ACHN (cell line): ENCODE measurements around the gene CACTIN.

Experiments
- DNase-seq: peaks from one replicate; pipeline ENCODE4 v3.0.0-alpha.2; 2015
- in situ Hi-C: cut with HindIII; loops from 2 replicates; pipeline ENCODE4 v1.10.0; 2017; ENCODE audit warnings: low sequenced_read_pairs, low pct_ligation_motif_present, low pct_unique_long_range_greater_than_20kb

The CACTIN gene

DNA sequence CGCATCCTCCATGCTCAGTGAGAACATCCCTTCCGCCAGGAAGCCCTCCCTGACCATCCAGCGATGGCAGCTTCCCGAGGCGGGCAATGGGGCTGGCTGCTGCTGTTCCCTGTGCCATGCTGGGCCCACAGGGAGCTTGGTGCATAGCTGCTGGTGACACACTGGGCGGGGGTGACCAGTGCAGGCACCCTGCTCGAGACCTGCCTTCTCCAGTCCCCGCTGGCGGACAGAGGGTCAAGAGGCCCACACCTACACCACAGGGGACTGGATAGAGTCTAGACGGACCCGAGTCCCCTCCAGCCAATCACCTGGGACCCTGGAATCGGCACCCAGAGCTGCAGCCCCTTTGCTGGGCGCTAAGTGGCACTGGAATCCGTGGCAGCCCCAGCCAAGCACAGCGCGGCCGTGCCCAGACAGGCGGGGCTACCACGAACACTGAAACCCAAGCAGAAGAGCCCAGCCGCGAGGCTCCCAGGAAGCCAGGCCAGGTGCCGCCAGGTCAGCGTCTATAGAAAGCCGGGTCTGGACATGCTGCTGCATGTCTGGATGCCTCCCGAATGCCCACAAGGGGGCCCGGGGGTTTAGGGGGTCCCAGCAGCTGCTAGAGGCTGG, 11.0 kb downstream of the CACTIN start:
- in situ Hi-C loops = no loop called here
- DNase-seq = no peak

DNA sequence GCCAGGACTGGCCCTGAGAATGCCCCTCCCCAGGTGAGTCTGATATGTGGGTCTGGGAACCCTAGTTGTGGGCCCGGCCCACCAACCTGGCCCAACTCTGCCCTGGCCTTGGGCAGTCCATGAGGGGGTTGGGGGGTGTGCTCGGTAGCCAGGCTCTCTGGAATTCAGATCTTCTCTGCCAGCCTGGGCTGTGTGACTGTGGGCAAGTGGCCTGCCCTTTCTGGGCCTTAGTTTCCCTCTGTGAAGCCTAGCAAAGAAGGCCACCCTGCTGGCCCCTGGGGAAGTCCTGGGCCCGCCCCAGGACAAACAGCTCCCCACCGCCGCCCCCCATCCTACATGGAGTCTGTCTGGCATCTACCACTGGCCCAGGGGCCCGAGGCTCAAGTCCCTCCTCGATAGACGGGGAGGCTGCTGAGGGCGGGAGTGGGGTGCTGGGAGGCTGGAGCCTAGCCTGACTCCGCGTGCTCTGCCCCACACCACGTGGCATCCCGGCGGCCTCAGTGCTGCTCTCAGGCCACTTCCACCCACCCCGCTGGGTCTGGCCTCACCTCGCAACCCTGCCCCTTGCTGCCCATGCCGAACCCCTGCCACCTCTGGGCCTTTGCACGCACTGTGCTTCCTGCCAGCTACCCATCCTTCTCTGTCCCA, 11.6 kb downstream of the CACTIN start:
- DNase-seq = no peak
- in situ Hi-C loops = no loop called here

DNA sequence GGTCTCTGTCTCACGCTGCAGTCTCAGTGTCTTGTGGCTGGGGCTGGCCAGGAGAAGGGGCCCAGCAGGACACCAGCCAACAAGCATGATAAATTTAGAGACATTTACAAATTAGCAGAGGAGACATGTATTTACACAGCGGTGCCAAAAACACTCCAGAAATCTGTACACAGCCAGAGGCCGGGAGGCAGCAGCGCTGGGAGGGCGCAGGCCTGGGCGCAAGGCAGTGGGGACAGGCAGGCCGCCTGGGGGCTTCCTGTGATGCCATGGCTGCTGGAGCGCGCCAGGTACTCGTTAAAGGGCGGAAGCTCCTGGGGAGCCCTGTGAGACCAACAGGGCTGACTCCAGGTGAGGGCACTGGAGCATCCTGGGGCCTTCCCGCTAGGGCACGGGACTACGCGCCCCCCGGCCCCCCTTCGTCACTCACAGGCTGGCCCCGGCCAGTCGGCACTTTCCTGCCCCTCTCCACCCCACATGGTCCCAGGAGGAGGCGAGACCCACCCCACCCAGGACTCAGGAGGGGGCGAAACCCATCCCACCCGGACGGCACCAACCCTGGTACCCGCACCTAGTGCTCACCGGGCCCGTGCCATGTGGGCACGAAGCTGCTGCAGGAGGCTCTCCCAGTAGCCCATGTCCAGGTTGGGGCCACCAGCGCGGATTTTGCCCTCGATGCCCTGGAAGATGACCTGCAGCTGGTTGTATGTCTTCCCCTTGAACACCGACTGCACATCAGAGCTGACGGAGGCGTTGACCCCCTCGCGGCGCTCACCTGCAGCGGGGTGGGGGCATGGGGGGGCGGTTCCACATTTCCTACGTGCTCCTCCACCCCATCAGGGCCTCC, 12.6 kb downstream of the CACTIN start:
- in situ Hi-C loops = no loop called here
- no peak for DNase-seq

DNA sequence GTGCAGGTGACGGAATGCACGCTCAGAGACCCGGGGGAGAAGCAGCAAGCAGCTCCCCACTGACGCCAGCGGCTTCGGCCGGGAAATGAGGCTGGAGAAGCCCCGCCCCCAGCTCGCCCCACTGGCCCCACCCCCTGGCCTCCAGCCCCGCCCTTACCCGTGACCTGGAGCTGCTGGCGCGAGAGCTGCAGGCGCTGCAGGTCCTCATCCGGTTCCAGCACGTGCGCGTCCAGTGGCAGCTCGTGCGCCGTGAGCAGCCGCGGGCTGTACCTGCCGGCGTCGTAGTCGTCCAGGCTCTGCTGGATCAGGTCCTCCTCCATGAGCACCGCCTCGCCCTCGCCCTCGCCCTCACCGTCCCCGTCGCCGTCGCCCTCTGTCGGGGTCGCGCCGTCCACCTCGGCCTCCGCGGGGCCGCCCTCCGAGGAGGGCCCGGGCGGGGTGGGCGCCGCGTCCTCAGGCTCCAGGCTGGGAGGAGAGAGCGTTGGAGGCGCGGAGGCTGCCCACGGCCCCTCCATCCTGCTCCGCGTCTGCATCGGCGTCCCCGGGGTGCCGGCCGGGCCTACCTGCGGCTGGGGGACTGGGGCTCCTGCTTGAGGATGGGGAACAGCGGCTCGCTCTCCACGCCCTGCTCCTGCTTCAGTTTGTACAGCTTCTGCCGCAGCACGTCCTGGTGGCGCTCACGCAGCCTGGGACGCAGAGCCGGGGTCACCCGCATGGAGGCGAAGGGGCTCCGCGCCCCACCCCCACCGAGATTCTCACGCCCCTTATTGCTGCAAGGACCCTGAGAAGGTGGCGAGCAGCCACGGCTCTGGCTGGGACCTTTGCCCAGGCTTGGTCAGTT, 13.5 kb downstream of the CACTIN start:
- in situ Hi-C loops = no loop called here
- DNase-seq = no peak

DNA sequence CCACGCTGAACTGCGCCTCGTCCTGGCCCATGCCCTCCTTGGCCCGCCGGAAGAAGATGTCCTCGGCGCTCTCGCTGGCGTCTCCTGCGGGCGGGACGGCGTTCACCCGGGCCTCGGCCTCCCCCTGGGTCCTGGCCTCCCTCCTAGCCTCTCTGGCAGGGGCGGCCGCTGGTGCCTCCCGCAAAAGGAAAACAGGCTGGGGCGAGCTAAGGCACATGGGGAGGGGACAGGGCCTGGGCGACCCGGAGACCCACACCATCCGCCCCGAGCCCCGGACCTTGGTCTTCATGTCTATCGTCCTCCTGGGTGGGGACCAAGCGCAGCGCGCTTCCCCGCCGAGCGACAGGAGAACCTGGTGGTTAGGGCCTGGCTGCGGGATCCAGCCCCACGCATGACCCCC, 14.3 kb downstream of the CACTIN start:
- DNase-seq = no peak
- in situ Hi-C loops = no loop called here

DNA sequence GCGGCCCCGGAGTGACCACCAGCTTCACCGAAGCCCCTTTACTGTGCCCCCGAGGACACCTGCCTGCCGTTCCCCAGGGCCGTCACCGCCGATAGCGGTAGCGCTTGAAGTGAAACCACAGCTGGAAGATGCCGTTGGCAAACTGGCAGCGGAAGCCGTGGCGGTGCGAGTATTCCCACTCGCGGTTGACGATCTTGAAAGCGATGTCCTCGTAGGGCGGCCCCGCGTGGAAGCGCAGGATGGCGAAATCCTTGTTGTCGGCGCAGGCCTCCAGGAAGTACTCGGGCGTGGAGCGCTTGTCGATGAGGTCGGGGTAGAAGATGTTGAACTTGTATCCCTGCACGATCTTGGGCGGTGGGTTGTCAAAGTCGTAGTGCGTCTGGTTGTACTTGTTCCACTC, 14.7 kb downstream of the CACTIN start:
- in situ Hi-C loops = no loop called here
- DNase-seq = no peak

DNA sequence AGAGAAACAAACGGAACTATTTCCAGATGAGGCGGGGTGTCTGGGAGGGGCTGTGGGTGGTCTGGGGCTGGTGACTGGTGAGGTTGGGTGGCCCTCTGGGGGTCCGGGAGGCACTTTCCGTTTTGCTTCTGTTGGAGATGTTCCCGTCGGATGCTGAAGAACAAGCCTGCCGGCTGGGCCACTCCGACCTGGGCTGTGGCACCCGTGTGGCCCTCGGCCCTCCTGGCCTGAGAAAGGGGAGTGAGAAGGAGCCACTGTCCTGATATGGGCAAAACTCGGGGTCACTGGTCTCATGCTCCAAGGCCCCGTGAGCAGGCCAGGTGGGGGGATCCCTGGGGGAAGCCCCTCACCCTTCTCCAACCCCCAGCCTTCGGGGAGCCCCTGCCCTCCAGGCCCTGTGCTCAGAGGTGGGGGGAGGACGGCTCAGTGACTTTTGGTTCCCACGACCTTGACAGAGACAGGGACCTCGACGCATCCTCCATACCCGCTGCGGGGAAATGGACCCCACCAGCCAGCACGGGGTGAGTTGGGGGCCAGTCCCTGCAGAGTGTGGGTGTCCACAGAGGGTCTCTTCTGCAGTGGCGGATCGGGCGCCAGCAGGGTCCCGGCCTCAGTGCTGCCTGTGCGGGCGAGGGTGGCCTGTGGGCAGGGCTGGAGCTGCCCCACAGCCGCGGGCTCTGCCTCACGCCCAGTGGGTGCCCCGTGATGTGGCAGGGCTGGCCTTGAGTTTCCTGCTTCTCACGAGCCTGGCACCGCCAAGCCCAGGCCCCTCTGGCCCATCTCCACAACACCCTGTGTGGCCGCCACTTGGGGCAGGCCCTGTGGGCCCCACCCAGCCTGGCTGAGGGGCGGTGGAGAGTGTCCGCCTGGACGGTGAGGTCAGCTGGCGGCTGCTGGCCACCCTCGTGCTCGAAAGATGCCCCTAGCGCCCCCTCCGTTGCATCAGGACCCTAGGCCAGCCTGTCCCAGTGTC, 15.6 kb downstream of the CACTIN start:
- DNase-seq = no peak
- in situ Hi-C loops = no loop called here

DNA sequence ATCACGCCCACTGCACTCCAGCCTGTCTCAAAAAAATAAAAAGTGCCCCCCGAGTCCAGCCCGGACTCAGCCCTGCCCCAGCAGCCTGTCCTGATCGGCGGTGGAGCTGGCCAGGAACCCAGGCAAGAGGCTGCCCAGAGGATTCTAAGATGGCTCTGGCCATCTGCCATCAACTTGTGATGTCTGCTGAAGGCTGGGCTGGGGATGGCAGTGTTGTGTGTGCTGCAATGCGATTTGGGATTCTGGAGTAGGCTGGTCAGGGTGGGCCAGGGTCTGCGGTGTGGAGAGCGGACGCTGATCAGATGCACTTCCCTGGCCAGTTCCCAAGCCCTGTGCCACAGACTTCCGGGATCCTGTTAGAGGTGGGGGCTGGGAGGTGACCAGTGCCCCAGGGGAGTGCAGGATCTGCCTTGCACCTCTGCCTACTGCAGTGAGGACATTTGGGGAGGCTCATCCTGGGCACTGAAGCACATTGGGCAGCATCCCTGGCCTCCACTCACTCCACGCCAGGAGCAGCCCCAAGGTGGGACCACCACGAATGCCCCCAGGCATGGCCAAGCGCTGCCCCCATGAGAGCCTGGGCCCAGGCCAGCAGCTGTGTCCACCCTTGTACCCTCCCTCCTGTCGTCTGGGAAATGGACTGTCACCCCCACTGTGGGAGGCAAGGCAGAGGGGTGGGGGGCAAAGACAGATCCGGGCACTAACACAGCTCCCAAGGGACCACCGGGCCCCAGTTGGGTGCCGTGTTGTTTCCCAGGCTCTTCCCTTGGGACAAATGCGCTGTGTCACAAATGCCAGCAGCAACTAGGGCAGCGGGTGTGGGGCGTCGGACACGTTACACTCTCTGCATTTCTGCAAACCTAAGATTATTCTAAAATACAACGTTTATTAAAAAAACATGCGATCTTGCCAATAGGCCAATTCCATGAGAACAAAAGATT, 16.5 kb downstream of the CACTIN start:
- no peak for DNase-seq
- in situ Hi-C loops = no loop called here

DNA sequence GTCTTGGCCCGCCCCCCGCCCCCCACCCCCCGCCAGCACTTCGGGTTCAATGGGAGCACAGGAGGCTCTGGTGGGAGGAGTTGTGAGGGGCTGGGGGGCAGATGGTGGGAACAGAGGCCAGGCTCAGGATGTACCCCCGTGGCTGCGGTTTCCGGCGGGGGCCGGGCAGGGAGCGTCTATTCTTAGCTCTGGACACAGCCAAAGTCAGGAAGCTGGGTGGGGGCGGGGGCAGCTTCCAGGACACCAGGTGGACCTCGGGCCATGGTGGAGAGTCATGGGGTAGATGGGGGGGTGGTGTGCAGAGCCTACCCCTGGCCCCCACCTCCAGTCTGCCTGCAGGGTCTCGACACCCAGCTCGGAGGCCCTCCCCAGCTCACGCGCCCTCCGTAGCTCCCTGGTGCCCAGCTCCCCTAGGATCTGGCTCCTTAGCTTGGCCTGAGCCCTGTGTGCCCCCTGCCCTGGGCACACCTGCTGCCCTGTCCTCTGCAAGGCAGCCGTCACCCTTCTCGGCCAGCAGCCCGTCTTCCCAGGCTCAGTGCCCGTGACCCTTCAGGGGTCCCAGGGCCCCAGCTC, 17.8 kb downstream of the CACTIN start:
- no peak for DNase-seq

DNA sequence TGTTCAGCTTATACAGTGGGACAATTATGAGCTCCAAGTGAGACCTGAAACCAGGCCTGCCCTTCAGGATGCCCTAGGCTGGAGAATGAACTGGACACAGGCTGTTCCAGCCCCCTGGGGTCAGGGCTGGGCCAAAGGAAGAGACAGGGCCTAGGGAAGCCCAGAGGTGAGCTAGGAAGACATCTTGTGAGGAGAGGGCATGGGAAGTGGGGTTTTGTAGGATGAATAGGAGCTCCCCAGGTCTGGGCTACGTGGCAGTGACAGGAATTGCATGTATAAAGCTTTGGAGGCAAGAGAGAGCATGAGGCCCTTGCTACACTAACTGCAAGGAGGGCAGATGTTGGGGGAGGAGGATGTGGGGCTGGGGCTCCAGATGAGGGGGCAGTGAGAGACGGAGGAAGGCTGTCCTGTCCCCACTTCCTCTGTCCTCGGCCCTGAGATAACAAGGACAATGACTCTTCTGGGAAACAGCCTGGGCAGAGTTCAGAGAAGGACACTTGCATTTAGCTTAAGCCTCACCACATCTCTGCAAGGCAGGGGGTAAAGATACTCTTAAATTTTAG, 18.4 kb downstream of the CACTIN start:
- no peak for DNase-seq

More for the DNA sequence above, 17.8 kb downstream of the CACTIN start:
- in situ Hi-C loops = no loop called here

DNA sequence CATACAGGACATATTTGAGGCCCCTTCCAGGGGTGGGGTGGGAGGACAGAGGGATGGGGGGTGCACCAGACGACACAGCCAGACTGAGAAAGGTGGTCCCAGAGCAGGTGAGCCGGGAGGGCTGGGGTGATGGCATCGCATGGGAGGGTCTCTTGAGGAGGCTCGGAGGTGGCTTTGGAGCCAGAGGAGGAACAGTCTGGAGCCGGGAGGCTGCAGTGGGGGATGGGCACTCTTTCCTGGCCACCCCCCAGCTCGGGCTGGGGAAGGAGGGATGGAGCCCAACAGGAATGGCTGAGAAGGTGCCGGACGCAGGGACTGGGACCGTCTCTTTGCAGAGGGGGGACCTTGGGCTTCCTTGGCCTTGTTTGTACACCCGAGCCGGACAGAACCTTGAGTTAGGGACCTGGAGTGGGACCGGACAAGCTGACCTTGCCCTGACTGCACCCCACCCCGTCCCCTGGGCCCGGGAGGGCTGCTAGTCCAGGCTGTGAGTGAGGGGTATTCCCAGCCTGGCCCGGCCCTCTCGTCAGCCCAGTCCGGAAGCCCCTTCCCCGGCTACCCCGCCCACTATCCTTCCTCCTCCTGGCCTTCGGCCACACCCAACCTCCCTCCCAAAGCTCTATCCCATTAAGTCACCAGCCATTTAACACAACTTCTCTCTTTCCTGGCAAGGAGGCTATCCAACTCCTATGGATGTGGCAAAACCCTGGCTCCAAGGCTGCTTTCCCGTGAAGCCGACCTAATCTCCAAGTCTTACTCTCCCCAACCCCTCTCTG, 19.1 kb downstream of the CACTIN start:
- DNase-seq = no peak
- in situ Hi-C loops = no loop called here

More for the DNA sequence above, 18.4 kb downstream of the CACTIN start:
- in situ Hi-C loops = no loop called here

DNA sequence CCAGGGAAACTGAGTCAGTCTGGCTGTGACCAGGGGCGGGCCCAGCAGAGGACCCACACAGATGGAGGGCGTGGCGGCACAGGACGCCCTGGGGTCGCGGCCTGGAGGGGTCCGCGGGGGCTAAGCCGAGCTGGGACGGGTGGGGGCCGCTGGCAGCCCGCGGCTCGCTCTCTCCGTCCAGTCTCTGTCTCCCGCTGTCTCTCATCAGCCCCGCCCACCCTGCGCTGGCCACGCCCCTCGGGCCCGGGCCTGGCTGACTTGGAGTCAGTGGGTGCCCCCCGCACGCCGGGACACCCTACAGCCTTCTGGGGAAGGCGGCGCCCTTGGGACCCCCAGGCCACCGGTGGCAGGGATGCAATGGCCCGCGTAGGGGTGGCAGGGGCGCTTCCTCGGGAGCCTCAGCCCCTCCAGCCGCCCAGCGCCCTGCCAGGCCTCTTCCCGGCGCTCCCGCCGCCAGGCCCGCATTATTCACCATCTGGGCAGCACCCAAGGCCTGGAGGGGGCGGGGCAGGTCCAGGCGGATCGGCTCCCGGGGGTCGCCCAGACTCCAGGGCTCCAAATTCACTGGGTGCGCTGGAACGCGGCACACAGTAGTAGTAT, 19.8 kb downstream of the CACTIN start, which contains the start of gene TBXA2R:
TSS of gene TBXA2R (minus strand) at position 186 of the 600 bp plus-strand sequence. CDS start 6,241 bp downstream, outside the sequence.
- in situ Hi-C loops = no loop called here
- DNase-seq = peak; percentile 54

DNA sequence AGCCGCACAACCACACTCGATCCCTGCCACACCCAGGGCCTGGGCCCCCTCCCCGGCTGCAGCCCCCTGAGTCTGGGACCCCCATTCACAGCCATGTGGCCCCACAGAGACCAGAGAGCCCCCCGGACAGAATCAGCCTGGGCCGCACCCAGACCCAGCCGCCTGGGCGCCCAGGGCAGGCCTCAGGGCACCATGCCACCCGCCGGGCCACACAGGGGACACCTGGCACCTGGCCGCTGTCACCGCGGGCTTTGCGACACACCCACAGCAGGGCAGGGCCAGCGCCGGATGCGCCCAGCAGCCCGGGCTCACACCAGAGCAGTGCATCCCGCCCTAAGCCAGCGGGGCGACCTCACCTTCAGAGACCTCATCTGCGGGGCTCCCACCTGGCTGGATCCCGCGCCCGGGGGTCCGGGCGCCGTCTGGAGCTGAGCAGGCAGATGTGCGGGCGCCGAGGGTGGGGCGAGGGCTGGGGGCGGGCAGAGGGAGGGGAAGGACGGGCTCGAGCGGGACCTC, 20.4 kb downstream of the CACTIN start:
- DNase-seq = peak; percentile 19
- in situ Hi-C loops = no loop called here

DNA sequence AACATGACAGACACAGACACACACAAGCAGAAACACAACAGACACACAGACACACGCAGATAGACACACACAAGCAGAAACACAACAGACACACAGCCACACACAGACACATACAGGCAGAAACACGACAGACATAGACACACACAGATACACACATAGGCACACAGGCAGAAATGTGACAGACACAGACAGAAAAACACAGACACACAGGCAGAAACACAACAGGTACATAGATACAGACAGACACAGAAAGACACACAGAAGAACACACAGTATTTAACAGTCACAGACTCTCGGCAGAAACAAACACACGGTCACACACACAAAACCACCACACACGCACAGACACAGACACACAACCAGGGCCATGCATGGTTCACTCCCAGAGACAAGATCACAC, 20.8 kb downstream of the CACTIN start:
- DNase-seq = no peak
- in situ Hi-C loops = no loop called here

DNA sequence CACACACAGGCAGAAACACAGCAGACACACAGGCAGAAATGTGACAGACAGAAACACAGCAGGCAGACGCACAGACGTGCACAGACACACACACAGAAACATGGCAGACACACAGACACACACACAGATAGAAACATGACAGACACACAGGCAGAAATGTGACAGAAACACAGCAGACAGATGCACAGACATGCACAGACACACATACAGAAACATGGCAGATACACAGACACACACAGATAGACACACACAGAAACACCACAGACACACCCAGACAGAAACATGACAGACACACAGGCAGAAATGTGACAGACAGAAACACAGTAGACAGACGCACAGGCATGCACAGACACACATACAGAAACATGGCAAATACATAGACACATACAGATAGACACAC, 21.2 kb downstream of the CACTIN start:
- no peak for DNase-seq
- in situ Hi-C loops = no loop called here
